NOMO-1 treated with dmso at 0.1 percent for 144 hours (cell line): ENCODE results near the gene SCN5A.
"Not testable (repeated sequence)": the region's sequence is repeated elsewhere in the genome, so short reads cannot be mapped to it uniquely, and the experiment has no call there.

Experiments
- DNase-seq: peaks from one replicate; lab custom pipeline; 2025; ENCODE audit not compliant: unreplicated experiment; lab: John Stamatoyannopoulos, UW

Gene SCN5A

GRCh38 chr3:38580450-38581382 is 68.8 kb downstream of the SCN5A start:
- DNase-seq: no peak

GRCh38 chr3:38579551-38580449 is 69.7 kb downstream of the SCN5A start:
- no peak for DNase-seq

- no peak for DNase-seq
Measured at GRCh38 chr3:38579141-38579540, 70.3 kb downstream of the SCN5A start.

- no peak for DNase-seq
Measured at GRCh38 chr3:38578551-38578950, 70.9 kb downstream of the SCN5A start.

GRCh38 chr3:38578081-38578475 is 71.4 kb downstream of the SCN5A start:
- DNase-seq: no peak

- no peak for DNase-seq
Measured at GRCh38 chr3:38577371-38578080, 72.0 kb downstream of the SCN5A start.

GRCh38 chr3:38576526-38577370 is 72.7 kb downstream of the SCN5A start:
- DNase-seq: no peak

- DNase-seq: no peak
Measured at GRCh38 chr3:38576131-38576525, 73.4 kb downstream of the SCN5A start.

- no peak for DNase-seq
Measured at GRCh38 chr3:38575279-38575843, 74.1 kb downstream of the SCN5A start.

GRCh38 chr3:38574411-38575278 is 74.8 kb downstream of the SCN5A start:
- DNase-seq: no peak

- DNase-seq: no peak
Measured at GRCh38 chr3:38573556-38573955, 75.9 kb downstream of the SCN5A start.

GRCh38 chr3:38573111-38573510 is 76.4 kb downstream of the SCN5A start:
- DNase-seq: no peak

- DNase-seq: no peak
Measured at GRCh38 chr3:38567498-38567897, 82.0 kb downstream of the SCN5A start.

- not testable (repeated sequence) for DNase-seq
Measured at GRCh38 chr3:38566794-38567193, 82.7 kb downstream of the SCN5A start.

- no peak for DNase-seq
Measured at GRCh38 chr3:38566215-38566528, 83.3 kb downstream of the SCN5A start.

GRCh38 chr3:38565339-38566214 is 83.9 kb downstream of the SCN5A start:
- no peak for DNase-seq

- no peak for DNase-seq
Measured at GRCh38 chr3:38564631-38565338, 84.7 kb downstream of the SCN5A start.

GRCh38 chr3:38563886-38564270 is 85.6 kb downstream of the SCN5A start:
- no peak for DNase-seq
